ENCODE results near the gene PDE5A.

Gene PDE5A

GRCh38 chr4:119521268-119521667, 107.3 kb downstream of the PDE5A start:
- DNase-seq (ENCODE audit: low spot score), result no peak

DNA sequence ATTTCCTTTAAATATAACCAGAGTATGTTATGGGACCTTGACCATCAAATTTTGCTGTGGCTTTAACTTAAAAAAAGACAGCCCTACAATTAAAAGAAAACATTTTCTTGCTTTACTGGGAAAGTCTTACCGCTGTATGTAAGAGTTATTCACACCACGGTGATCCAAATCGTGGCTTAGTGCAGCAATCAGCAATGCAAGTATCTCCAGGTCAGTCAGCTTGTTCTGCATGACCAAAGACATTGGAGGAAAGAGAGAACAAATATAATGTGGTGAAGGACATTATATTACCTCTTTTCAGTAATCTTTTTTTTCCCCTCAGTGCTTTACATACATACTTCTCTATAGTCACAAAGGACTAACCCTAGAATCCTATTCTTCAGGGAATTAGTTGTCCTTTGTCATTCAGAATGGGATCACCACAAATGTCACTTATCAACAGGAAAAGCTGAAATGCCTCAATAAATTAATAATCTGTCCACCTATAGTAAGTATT, 109.6 kb downstream of the PDE5A start:
- DNase-seq (ENCODE audit: low spot score), result no peak

DNA sequence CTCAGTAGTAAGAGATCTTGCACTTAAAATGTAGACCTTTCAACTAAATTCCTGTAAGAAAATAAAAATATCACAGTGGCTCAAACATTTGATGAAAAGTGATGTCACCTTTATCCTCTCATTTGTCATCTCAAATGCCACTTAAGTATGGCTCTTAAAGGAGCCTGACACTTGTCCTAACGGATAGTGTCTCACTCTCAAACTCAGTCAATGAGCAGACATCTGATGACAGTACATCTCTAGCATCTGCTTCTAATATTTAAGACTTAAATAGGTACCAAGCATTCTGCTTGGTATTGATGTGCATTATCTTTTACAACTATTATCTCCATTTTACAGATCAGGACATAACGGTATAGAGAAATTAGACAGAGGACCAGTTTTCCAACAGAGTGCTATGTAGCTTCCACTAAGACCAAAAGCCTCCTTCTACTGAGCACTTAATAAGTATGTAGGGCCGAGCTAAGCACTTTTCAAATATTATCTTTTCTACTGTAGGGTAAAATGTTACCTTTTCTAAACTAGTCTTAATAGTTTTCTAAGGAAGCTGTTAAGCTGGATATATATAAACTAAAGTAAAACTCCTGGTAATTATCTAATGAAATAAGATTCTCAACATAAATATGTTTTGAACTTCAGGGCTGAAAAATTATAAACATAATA, 110.2 kb downstream of the PDE5A start:
- DNase-seq (ENCODE audit: low spot score), result no peak

DNA sequence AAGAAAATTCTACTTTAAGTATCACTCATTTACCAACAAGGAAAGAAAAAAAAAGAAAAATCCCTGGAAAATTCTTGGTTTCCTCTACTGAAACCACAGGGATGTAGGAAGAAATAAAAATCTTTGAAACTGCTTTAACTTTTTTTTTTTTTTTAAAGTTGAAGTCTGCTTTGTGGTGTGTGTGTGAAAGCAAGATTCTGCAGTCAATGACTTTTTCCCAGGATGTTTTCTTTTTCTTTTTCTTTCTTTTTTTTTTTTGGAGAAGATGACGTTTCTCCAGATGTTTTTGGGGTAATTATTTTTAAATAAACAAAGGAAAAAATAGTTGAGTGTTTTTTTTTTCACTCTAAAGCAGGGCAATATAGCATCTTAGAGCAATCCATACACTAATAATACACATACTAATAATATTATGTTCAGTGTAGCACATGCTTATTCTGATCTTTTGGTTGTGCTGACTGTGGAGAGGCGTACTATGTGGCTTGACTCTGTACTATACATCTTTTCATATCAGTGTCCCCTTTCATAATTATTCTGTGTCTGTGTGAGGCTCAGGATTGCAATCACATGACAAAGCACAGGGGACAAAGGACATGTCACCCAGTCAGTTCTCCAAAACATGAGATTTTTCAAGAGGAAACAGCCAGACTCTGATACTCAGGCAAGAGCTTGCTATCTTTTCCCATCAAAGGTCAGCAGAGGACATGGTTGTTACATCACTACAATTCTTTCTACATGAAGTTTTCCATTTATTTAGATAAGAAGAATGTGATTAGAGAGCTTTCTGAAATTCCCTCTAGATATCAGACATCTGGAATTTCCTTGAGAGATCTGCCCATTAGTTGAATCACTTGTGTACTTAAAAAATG, 111.0 kb downstream of the PDE5A start:
- no peak for DNase-seq (ENCODE audit: low spot score)

- no peak for DNase-seq (ENCODE audit: low spot score)
These were observed 116.2 kb downstream of the PDE5A start for GRCh38 chr4:119512398-119512797.

DNA sequence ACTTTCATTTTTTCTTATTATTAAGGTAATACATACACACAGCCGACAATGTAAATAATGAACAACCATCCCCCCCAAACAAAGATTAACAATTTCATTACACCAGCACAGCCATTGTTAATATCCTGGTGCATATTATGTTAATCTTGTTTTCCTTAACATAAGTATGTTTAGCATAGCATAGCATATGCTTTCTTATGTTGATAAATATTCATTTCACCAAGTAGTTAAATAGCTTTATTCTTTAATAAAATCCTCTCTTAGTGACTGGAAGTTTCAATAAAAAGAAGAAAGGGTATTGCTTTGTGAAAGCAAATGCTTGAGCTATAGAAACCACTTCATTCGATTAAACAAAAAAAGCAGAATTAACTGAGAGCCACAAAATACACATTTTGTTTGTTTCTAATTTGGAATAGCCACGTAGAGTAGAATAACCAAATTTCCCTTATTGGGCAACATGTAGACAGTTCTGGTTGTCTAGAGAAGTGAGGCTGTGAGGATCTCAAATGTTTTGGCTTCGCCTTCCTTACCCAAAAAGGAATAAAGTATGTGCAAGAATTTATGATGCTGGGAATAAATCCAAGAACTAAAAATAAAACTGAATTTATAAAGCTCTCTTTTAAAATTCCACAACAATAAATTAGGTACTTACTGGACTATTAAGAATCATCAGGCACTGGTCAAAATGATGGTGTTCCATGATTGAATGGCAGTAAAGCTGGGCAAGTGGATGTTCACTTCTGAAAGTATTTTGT, 118.0 kb downstream of the PDE5A start:
- no peak for DNase-seq (ENCODE audit: low spot score)

DNA sequence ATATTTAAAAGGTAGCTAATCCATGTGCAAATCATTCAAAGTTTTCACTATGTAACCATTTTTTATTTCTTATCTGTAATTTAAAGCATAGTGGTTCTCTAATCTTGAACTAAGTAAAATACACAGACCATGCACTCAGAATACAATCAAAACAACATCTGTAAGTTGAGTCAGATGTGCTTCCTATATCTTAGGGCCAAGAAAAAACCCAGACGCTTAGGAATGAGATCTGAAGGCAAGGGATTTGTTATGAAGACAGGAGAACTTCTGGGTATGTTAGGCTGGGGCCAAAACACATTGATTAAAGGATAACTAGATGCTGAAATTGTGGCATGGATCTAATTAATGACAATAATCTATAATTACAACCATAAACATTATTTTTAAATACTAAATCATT, 120.3 kb downstream of the PDE5A start:
- DNase-seq (ENCODE audit: low spot score), result no peak

DNA sequence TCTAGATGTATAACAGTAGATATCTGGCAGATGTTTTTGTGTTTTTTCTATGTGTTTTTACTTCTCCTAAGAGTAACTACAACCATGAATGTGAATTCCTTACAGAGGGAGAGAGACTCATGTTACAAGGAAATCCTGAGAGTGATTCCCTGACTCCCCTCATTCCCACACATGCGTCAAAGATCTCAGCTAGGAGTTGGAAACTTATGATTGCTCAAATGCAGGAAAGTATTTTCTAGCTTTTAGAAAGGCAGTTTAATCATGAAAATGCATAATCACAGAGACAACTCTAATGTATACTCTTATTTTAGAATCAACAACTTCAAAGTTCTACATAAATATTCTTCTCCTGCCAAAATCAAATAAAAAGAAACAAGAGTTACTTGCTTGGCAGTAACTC, 121.8 kb downstream of the PDE5A start:
- no peak for DNase-seq (ENCODE audit: low spot score)

GRCh38 chr4:119504616-119505015, 124.0 kb downstream of the PDE5A start:
- DNase-seq (ENCODE audit: low spot score), result no peak

- no peak for DNase-seq (ENCODE audit: low spot score)
These were observed 126.9 kb downstream of the PDE5A start for GRCh38 chr4:119501740-119502139.

GRCh38 chr4:119498527-119498926, 130.1 kb downstream of the PDE5A start:
- no peak for DNase-seq (ENCODE audit: low spot score)

DNA sequence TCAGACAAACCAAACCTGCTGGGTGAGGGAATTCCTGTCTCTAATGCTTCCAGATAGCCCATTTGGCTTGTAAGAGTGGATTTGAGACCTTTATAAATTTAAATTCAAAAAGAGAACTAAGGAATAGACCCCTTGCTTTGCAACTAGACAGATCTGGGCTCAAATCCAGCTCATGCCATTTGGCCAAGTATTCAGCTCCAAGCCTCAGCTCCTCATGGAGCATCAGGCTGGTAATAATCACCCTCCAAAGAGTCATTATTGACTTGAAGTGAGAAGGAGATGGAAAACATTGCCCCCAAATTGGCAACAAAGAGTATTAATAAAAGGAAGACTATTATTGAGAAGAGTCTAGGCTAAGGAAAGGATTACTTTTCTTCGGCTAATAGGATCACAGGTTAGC, 134.7 kb downstream of the PDE5A start:
- DNase-seq (ENCODE audit: low spot score), result no peak

DNA sequence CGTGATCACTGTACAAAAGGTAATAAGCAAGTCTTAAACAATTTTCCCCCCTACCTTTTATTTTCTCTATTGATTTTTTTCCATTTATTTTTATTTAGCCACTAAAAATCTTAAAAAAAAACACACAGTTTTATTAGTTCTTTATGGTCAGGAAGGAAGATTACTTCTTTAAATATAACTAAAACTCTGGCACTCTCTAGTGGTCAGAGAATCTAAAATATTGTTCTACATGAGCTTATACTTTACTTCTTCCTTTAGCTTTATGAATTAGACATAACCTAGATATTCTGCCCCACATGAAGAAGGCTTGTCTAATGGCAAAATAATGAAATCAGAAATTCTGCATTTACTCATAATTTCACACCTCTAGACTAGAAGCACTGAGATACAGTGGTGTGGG, 135.2 kb downstream of the PDE5A start:
- DNase-seq (ENCODE audit: low spot score), result no peak

GRCh38 chr4:119490335-119490734, 138.3 kb downstream of the PDE5A start:
- no peak for DNase-seq (ENCODE audit: low spot score)

DNA sequence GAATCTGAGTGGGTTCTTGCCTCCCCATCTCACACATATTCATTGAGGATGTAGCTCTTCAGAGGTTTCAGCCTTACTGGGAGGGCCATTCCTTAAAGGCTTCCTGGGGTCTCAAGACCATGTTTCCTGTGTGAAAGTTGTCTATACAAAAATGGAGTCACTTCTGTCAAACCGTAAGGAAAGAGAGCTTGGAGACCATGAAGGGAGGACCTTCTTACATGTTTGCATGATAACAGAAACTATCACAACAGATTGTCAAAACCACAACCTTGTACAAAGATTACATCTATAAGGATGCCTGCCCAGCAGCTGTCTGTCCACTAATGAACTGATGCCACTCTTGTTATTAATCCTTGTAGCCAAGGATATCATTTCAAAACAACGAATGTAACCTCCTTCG, 139.3 kb downstream of the PDE5A start:
- DNase-seq (ENCODE audit: low spot score), result no peak

DNA sequence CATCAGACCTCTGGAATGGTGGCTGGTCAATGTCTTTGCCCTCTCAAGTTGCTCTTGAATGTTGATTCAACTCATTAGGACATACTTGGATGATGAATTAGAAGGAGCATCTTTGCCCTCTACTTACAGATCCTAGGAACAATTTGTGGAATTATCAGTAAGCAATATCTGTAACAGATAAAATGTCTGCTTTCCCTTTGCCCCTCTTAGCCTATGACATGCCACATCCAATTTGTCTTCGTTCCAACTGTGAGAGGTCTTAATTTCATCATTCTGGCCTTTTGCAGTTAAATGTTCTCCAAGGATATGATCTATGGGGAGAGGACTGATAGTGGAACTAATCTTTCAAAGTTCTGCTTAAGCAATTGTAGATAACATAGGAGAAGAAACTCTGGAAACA, 148.3 kb downstream of the PDE5A start:
- no peak for DNase-seq (ENCODE audit: low spot score)

DNA sequence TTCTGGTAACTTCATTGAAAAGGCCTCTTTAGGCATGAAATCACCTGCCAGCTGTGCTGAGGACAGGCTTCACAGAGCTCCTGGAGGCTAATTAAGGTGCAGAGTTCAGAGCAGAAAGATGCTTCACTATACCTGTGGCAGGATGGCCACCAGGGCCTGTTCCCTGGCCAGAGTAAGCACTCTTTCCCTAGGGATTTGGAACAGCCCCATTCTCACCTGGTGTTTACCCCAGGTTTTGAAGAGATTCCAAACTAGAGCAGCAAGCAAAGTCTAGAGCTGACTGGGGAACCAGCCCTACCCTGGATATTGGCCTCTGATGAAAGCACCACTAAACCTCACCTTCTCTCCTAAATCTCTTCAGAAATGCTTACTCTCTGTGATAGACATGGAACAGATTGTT, 148.8 kb downstream of the PDE5A start:
- DNase-seq (ENCODE audit: low spot score), result no peak

GRCh38 chr4:119479180-119479808, 149.3 kb downstream of the PDE5A start:
- DNase-seq (ENCODE audit: low spot score), result no peak

DNA sequence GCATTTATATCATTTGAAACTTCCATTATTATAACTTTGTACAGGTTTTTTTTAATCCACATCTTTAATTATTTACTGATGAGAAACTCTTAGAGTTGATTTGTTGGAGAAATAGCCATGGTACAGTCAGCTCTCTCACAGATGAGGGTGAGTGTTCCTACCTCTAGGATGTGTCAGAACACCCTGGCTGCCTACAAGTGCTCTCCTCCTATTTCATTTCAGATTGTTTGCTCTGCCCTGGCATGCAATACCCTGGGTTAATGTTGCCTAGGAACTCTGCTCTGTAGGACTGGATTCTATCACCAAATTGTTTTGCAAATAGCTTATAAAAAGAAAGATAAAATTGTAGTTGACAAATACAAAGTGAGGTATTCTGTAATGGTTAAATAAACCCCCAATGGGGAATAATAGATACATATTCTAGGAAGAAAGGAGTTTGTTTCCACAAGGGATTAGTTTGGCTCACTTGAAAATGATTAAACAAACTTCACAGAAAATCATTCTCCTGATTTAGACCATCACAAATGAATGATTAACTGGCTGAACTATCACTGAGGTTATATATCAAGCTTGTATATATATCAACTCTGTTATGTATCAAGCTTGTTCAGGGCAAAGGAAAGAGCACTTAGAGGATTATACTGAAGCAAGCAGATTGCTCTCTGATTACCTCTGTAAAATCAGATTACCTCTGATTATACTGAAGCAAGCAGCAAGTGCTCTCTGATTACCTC, 150.0 kb downstream of the PDE5A start:
- no peak for DNase-seq (ENCODE audit: low spot score)

GRCh38 chr4:119477412-119478053, 151.1 kb downstream of the PDE5A start:
- DNase-seq (ENCODE audit: low spot score), result no peak

DNA sequence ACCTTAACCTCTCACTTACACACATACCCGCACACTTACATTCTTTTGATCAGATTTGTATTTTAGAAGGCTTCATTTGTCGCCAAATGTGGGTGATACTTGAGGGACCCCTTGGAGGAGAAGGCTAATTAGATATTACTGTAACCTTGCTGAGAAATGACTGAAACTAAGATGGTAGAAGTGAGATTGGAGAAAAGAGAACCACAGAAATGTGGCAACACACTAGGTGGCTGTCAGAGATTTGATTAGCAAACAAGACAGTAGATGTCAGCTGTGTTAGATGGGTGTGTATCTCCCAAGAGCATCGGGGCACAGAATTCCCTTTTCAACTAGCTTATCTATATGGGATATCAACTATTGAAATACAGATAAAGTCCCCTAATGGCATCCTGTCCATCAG, 157.3 kb downstream of the PDE5A start:
- DNase-seq (ENCODE audit: low spot score), result no peak
